ENCODE data around the gene CASP2.

Gene CASP2

GRCh38 chr7:143295870-143296269 lies 7.7 kb downstream of the CASP2 start:
- TF ChIP-seq GABPA (IDR thresholded peaks at IDR 0.05; ENCODE audit: low read depth) (no peak), POLR2AphosphoS5 (IDR thresholded peaks at IDR 0.05; ENCODE audit: low read depth) (no peak), SPI1 (IDR thresholded peaks at IDR 0.05; ENCODE audit: borderline replicate concordance, low read depth) (no peak), CTCF (IDR thresholded peaks at IDR 0.05; ENCODE audit: insufficient read depth, low read length) (no peak), REST (IDR thresholded peaks at IDR 0.05; ENCODE audit: insufficient replicate concordance, low read depth) (no peak)
- no peak for DNase-seq (ENCODE audit: low read depth in 1 of 2, low spot score in 1 of 2)
- Histone ChIP-seq H3K27me3 (ENCODE audit: insufficient read depth, poor library complexity, severe bottlenecking) (no peaks in the 10 kb centered on the region), H3K4me3 (replicated peaks; ENCODE audit: insufficient read depth, low read length) (no peak overlapping the region), H3K27ac (replicated peaks) (peak overlapping the region; percentile 37; the same call in 1 of the 2 replicates)

GRCh38 chr7:143296686-143297085 lies 8.5 kb downstream of the CASP2 start:
- no peak overlapping the region for H3K4me3 ChIP-seq (replicated peaks; ENCODE audit: insufficient read depth, low read length)
- TF ChIP-seq CTCF (IDR thresholded peaks at IDR 0.05; ENCODE audit: insufficient read depth, low read length) (no peak), POLR2AphosphoS5 (IDR thresholded peaks at IDR 0.05; ENCODE audit: low read depth) (no peak), REST (IDR thresholded peaks at IDR 0.05; ENCODE audit: insufficient replicate concordance, low read depth) (no peak), SPI1 (IDR thresholded peaks at IDR 0.05; ENCODE audit: borderline replicate concordance, low read depth) (no peak), GABPA (IDR thresholded peaks at IDR 0.05; ENCODE audit: low read depth) (no peak)
- DNase-seq (ENCODE audit: low read depth in 1 of 2, low spot score in 1 of 2), result no peak
- no peaks in the 10 kb centered on the region for H3K27me3 ChIP-seq (ENCODE audit: insufficient read depth, poor library complexity, severe bottlenecking)
- H3K27ac ChIP-seq (replicated peaks), result peak overlapping the region; percentile 22; the same call in 1 of the 2 replicates

- DNase-seq (ENCODE audit: low read depth in 1 of 2, low spot score in 1 of 2), result no peak
- no peak overlapping the region for H3K4me3 ChIP-seq (replicated peaks; ENCODE audit: insufficient read depth, low read length)
- TF ChIP-seq REST (IDR thresholded peaks at IDR 0.05; ENCODE audit: insufficient replicate concordance, low read depth) (no peak), SPI1 (IDR thresholded peaks at IDR 0.05; ENCODE audit: borderline replicate concordance, low read depth) (no peak), CTCF (IDR thresholded peaks at IDR 0.05; ENCODE audit: insufficient read depth, low read length) (no peak), POLR2AphosphoS5 (IDR thresholded peaks at IDR 0.05; ENCODE audit: low read depth) (no peak), GABPA (IDR thresholded peaks at IDR 0.05; ENCODE audit: low read depth) (no peak)
- H3K27me3 ChIP-seq (ENCODE audit: insufficient read depth, poor library complexity, severe bottlenecking), result no peaks in the 10 kb centered on the region
- H3K27ac ChIP-seq (replicated peaks), result peak overlapping the region; percentile 92
Measured at GRCh38 chr7:143299346-143299745, 11.2 kb downstream of the CASP2 start.

All from HL-60 (cell line).